Stimulated activated CD8-positive, alpha-beta memory T cell treated with anti-CD3 and anti-CD28 coated beads, Interleukin-7, amount 100 ng/mL, for 24 hours (primary cell): Measurements from ENCODE around the gene CRISP3.
"Not testable (repeated sequence)": the region's sequence is repeated elsewhere in the genome, so short reads cannot be mapped to it uniquely, and the experiment has no call there.

ENCODE experiments used
- DNase-seq: peaks from one replicate; pipeline ENCODE4 v3.0.0-alpha.2; 2020; ENCODE audit warnings: low read depth

CRISP3 gene

GRCh38 chr6:49744259-49744658, at the start of gene CRISP3:
Gene CRISP3 (minus strand): TSS chr6:49744388. CDS start chr6:49744367, 21 bp downstream.
- DNase-seq = no peak

- DNase-seq = no peak
These were observed 46.2 kb upstream of the CRISP3 start for GRCh38 chr6:49790341-49790740.

- DNase-seq = no peak
These were observed 43.0 kb upstream of the CRISP3 start, which contains the start of gene PGK2 for GRCh38 chr6:49787176-49787575. Gene PGK2 (minus strand): TSS chr6:49787285. CDS start chr6:49787187, 98 bp downstream.

GRCh38 chr6:49784272-49784671, 40.1 kb upstream of the CRISP3 start:
- no peak for DNase-seq

- DNase-seq = no peak
These were observed 38.5 kb upstream of the CRISP3 start for GRCh38 chr6:49782725-49783124.

GRCh38 chr6:49782293-49782692, 38.1 kb upstream of the CRISP3 start:
- no peak for DNase-seq

GRCh38 chr6:49776444-49776843, 32.3 kb upstream of the CRISP3 start:
- no peak for DNase-seq

GRCh38 chr6:49775043-49775442, 30.9 kb upstream of the CRISP3 start:
- no peak for DNase-seq

GRCh38 chr6:49772285-49772684, 28.1 kb upstream of the CRISP3 start:
- no peak for DNase-seq

GRCh38 chr6:49766762-49767161, 22.6 kb upstream of the CRISP3 start:
- no peak for DNase-seq

GRCh38 chr6:49764571-49765236, 20.5 kb upstream of the CRISP3 start:
- no peak for DNase-seq

- no peak for DNase-seq
These were observed 759 bp downstream of the CRISP3 start for GRCh38 chr6:49743429-49743828.

- no peak for DNase-seq
These were observed 4.8 kb downstream of the CRISP3 start for GRCh38 chr6:49739423-49739822.

- no peak for DNase-seq
These were observed 8.1 kb downstream of the CRISP3 start for GRCh38 chr6:49736017-49736508.

- no peak for DNase-seq
These were observed 10.5 kb downstream of the CRISP3 start for GRCh38 chr6:49733680-49734079.

GRCh38 chr6:49732781-49733180, 11.4 kb downstream of the CRISP3 start:
- no peak for DNase-seq

GRCh38 chr6:49730251-49730650, 13.9 kb downstream of the CRISP3 start:
- no peak for DNase-seq

- DNase-seq = not testable (repeated sequence)
These were observed 20.3 kb downstream of the CRISP3 start for GRCh38 chr6:49723917-49724316.

GRCh38 chr6:49721297-49721696, 22.9 kb downstream of the CRISP3 start:
- DNase-seq = no peak

GRCh38 chr6:49720372-49720771, 23.8 kb downstream of the CRISP3 start:
- no peak for DNase-seq

- no peak for DNase-seq
These were observed 30.8 kb downstream of the CRISP3 start, which contains the start of gene CRISP2 for GRCh38 chr6:49713346-49713745. Gene CRISP2 (minus strand): TSS chr6:49713543. CDS start chr6:49709196, 4,347 bp downstream.

GRCh38 chr6:49698478-49698877, 45.7 kb downstream of the CRISP3 start:
- no peak for DNase-seq

- no peak for DNase-seq
These were observed 50.7 kb downstream of the CRISP3 start for GRCh38 chr6:49693512-49693911.

GRCh38 chr6:49692534-49692933, 51.7 kb downstream of the CRISP3 start:
- DNase-seq = no peak
